HG02973 (cell line): ENCODE data around the gene FGF1.

Source experiments
- ATAC-seq: cut with Tn5 transposase; IDR thresholded peaks from one replicate; pipeline ENCODE4 v1.9.1; 2021; ENCODE audit warnings: moderate library complexity; ENCODE audit not compliant: unreplicated experiment

The FGF1 gene

GRCh38 chr5:142697356-142698255 lies 11.7 kb upstream of the FGF1 start:
- ATAC-seq, result no peak

GRCh38 chr5:142696379-142696778 lies 10.5 kb upstream of the FGF1 start:
- ATAC-seq, result no peak

GRCh38 chr5:142694092-142694856 lies 8.4 kb upstream of the FGF1 start:
- ATAC-seq, result no peak

- no peak for ATAC-seq
Measured at GRCh38 chr5:142692321-142692894, 6.5 kb upstream of the FGF1 start.

- no peak for ATAC-seq
Measured at GRCh38 chr5:142690667-142691066, 4.8 kb upstream of the FGF1 start.

- no peak for ATAC-seq
Measured at GRCh38 chr5:142689081-142689480, 3.2 kb upstream of the FGF1 start.

- ATAC-seq, result no peak
Measured at GRCh38 chr5:142688281-142688989, 2.5 kb upstream of the FGF1 start.

GRCh38 chr5:142686968-142687367 lies 1.1 kb upstream of the FGF1 start:
- ATAC-seq, result no peak

GRCh38 chr5:142686210-142686734 lies 382 bp upstream of the FGF1 start:
- no peak for ATAC-seq

GRCh38 chr5:142684508-142685041 lies 1.3 kb downstream of the FGF1 start:
- ATAC-seq, result no peak

- ATAC-seq, result no peak
Measured at GRCh38 chr5:142683881-142684505, 1.9 kb downstream of the FGF1 start.

GRCh38 chr5:142683116-142683515 lies 2.8 kb downstream of the FGF1 start:
- ATAC-seq, result no peak

- no peak for ATAC-seq
Measured at GRCh38 chr5:142680605-142681259, 5.2 kb downstream of the FGF1 start.

- ATAC-seq, result no peak
Measured at GRCh38 chr5:142679744-142680143, 6.1 kb downstream of the FGF1 start.

- no peak for ATAC-seq
Measured at GRCh38 chr5:142678529-142678928, 7.4 kb downstream of the FGF1 start.

GRCh38 chr5:142677198-142677597 lies 8.7 kb downstream of the FGF1 start:
- no peak for ATAC-seq

GRCh38 chr5:142676318-142676717 lies 9.6 kb downstream of the FGF1 start:
- ATAC-seq, result no peak

- ATAC-seq, result no peak
Measured at GRCh38 chr5:142674531-142675469, 11.1 kb downstream of the FGF1 start.

GRCh38 chr5:142671801-142672200 lies 14.1 kb downstream of the FGF1 start:
- ATAC-seq, result no peak
